GM18499 (cell line): ENCODE measurements around the gene CCL4L2.
"Not testable (repeated sequence)": the region's sequence is repeated elsewhere in the genome, so short reads cannot be mapped to it uniquely, and the experiment has no call there.

Experiments
- ATAC-seq: cut with Tn5 transposase; IDR thresholded peaks from one replicate; pipeline ENCODE4 v1.9.1; 2021; ENCODE audit warnings: moderate number of reproducible peaks; ENCODE audit not compliant: insufficient read depth, unreplicated experiment

The CCL4L2 gene

DNA sequence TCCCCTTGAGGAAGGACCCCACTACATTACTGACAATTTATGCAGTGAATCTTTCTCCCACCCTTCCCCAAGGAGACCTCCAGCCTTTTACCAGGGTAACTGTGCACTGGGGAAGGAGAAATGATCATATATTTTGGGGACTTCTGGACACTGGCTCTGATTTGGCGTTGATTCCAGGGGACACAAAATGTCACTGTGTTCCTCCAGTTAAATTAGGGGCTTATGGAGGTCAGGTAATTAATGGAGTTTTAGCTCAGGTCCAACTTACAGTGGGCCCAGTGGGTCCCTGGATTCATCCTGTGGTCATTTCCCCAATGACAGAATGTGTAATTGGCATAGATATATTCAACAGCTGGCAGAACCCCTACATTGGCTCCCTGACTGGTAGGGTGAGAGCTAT is 8.7 kb downstream of the CCL4L2 start:
- ATAC-seq = not testable (repeated sequence)

DNA sequence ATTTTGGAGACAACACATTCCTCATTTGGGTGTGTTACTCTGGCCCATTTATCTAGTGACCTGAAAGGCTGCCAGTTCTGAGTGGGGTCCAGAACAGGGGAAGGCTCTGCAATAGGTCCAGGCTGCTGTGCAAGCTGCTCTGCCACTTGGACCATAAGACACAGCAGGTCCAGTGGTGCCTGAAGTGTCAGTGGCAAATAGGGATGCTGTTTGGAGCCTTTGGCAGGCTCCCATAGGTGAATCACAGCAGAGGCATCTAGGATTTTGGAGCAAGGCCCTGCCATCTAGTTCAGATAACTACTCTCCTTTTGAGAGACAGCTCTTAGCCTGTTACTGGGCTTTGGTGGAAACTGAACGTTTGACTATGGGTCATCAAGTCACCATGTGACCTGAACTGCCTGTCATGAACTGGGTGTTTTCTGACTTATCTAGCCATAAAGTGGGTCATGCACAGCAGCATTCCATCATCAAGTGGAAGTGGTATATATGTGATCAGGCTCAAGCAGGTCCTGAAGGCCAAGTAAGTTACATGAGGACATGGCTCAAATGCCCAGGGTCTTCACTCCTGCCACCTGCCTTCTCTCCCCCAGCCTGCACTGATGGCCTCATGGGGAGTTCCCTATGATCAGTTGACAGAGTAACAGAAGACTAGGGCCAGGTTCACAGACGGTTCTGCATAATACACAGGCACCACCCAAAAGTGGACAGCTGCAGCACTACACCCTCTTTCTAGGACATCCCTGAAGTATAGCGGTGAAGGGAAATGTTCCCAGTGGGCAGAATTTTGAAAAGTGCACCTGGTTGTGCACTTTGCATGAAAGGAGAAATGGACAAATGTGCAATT is 10.1 kb downstream of the CCL4L2 start:
- not testable (repeated sequence) for ATAC-seq

DNA sequence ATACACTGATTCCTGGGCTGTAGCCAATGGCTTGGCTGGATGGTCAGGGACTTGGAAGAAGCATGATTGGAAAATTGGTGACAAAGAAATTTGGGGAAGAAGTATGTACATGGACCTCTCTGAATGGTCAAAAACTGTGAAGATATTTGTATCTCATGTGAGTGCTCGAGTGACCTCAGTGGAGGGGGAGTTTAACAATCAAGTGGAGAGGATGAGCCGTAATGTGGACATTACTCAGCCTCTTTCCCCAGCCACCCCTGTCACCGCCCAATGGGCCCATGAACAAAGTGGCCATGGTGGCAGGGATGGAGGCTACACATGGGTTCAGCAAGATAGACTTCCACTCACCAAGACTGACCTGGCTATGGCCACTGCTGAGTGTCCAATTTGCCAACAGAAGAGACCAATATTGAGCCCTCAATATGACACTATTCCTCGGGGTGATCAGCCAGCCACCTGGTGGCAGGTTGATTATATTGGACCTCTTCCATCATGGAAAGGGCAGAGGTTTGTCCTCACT is 10.8 kb downstream of the CCL4L2 start:
- ATAC-seq = not testable (repeated sequence)

DNA sequence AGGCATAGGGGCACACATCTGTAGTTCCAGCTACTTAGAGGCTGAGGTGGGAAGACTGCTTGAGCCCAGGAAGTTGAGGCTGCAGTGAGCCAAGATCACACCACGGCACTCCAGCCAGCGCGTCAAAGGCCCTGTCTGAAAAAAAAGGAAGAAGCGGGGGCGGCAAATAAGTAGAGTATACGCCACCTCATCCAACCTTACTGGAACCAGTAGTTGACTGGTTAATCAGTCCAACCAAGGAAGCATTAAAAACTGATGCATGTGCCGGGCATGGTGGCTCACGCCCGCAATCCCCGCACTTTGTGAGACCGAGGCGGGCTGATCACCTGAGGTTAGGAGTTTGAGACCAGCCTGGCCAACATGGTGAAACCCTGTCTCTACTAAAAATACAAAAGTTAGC is 12.1 kb downstream of the CCL4L2 start:
- ATAC-seq = not testable (repeated sequence)

DNA sequence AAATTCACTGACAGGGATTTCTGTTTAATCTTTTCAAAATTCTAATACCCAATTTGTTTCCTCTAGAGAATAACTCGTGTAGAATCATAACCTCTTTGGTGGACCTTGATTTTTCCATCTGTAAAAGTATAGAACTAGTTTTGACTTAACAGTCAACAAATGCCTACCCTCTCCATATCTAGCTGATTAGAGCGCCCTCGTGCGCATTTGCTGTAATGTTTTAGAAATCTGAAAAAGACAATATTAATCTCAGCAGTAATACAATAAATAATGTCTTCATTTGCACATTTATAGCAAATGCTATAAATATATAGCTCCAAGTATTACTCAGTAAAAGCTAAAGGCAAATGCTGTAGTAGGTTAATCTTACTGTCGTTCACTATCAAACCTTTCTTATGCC is 18.8 kb downstream of the CCL4L2 start:
- not testable (repeated sequence) for ATAC-seq

DNA sequence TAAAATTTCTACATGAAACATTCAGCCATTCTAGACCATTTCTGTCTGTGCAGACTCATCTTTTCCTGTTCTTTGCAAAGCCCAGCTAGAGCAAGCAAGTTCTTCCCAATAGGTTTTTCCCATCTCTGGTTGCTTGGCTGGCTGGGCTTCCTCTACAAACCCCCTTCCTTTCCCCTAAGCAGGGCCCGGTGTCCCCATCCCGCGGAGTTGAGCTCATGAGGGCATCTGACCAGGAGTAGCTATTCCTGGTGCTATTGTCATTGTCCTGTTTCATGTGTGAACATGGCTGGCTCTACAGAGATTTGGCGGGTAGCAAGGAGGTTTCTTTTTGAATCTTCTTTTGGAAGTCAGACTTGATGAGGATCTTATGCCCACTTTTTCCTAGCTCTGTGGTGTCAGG is 31.2 kb downstream of the CCL4L2 start:
- ATAC-seq = not testable (repeated sequence)
